HEK293T (cell line): ENCODE data around the gene ANKRD13B.

Experiments used
- CTCF ChIA-PET: fragments of 350-600 bp; formaldehyde crosslinking; extraction: SDS; loops from one replicate; lab custom pipeline; 2021; ENCODE audit warnings: antibody characterized with exemption, inconsistent platforms; lab: Yijun Ruan, JAX
- POLR2A ChIA-PET: fragments of 350-600 bp; formaldehyde crosslinking; extraction: SDS; loops from one replicate; lab custom pipeline; 2020; ENCODE audit warnings: antibody characterized with exemption, inconsistent platforms; lab: Yijun Ruan, JAX
- DNase-seq: peaks from one replicate; pipeline ENCODE4 v3.0.0; 2012; ENCODE audit warnings: mixed read lengths; ENCODE audit errors: extremely low spot score
- ARNT ChIP-seq: fragments of 450-650 bp; IDR thresholded peaks from 2 replicates; pipeline ENCODE4 v1.6.1; 2017; ENCODE audit warnings: mild to moderate bottlenecking
- BHLHE40 ChIP-seq: fragments of 450-650 bp; IDR thresholded peaks from 2 replicates; pipeline ENCODE4 v1.6.1; 2016; ENCODE audit warnings: mild to moderate bottlenecking, moderate library complexity, borderline replicate concordance
- CTBP1 ChIP-seq: fragments of 450-650 bp; IDR thresholded peaks from 2 replicates; pipeline ENCODE4 v1.6.1; 2016; ENCODE audit warnings: borderline replicate concordance
- ELF4 ChIP-seq: fragments of 450-650 bp; IDR thresholded peaks from 2 replicates; pipeline ENCODE4 v1.6.1; 2017; ENCODE audit warnings: antibody characterized with exemption
- FOXA1 ChIP-seq: fragments of 450-650 bp; IDR thresholded peaks from 2 replicates; pipeline ENCODE4 v1.6.1; 2016; ENCODE audit warnings: mild to moderate bottlenecking
- FOXK2 ChIP-seq: fragments of 450-650 bp; IDR thresholded peaks from 2 replicates; pipeline ENCODE4 v1.6.1; 2016; ENCODE audit warnings: mild to moderate bottlenecking
- FOXM1 ChIP-seq: fragments of 450-650 bp; IDR thresholded peaks from 2 replicates; pipeline ENCODE4 v1.6.1; 2017; ENCODE audit warnings: mild to moderate bottlenecking, borderline replicate concordance
- HDGF ChIP-seq: fragments of 450-650 bp; IDR thresholded peaks from 2 replicates; pipeline ENCODE4 v1.6.1; 2017; ENCODE audit warnings: antibody characterized with exemption, borderline replicate concordance
- L3MBTL2 ChIP-seq: fragments of 450-650 bp; conservative IDR thresholded peaks from 2 replicates; pipeline ENCODE4 v1.6.1; 2016; ENCODE audit warnings: mild to moderate bottlenecking
- LEF1 ChIP-seq: fragments of 450-650 bp; IDR thresholded peaks from 2 replicates; pipeline ENCODE4 v1.6.1; 2017; ENCODE audit warnings: mild to moderate bottlenecking, borderline replicate concordance
- NFRKB ChIP-seq: fragments of 450-650 bp; IDR thresholded peaks from 2 replicates; pipeline ENCODE4 v1.6.1; 2016; ENCODE audit warnings: mild to moderate bottlenecking, moderate library complexity
- PKNOX1 ChIP-seq: fragments of 450-650 bp; IDR thresholded peaks from 2 replicates; pipeline ENCODE4 v1.6.1; 2016
- SP1 ChIP-seq: fragments of 450-650 bp; IDR thresholded peaks from 2 replicates; pipeline ENCODE4 v1.6.1; 2017
- SUZ12 ChIP-seq: fragments of 450-650 bp; IDR thresholded peaks from 2 replicates; pipeline ENCODE4 v1.6.1; 2016; ENCODE audit warnings: mild to moderate bottlenecking
- TARDBP ChIP-seq: fragments of 450-650 bp; IDR thresholded peaks from 2 replicates; pipeline ENCODE4 v1.6.1; 2016
- ZNF384 ChIP-seq: fragments of 450-650 bp; IDR thresholded peaks from 2 replicates; pipeline ENCODE4 v1.6.1; 2016

ANKRD13B gene

GRCh38 chr17:29575511-29576213, 17.3 kb upstream of the ANKRD13B start:
- POLR2A ChIA-PET, result interaction anchor here (0.8 to 1.5 kb wide), 2 partner anchors 15 to 505 kb away, joined by 3 to 6 read pairs; no protein-coding TSS in a partner anchor
- TF ChIP-seq CTBP1 (no peak), ELF4 (no peak), ARNT (no peak), LEF1 (no peak), ZNF384 (no peak)
- no peak for DNase-seq
- CTCF ChIA-PET, result interaction anchor here (0.5 to 1.9 kb wide), 3 partner anchors 9 to 15 kb away, joined by 4 to 5 read pairs (median 5); partner anchors contain the start of gene ABHD15

- POLR2A ChIA-PET, result interaction anchor here (1.2 to 1.5 kb wide), 2 partner anchors 15 to 16 kb away, joined by 3 to 6 read pairs; partner anchors contain the start of gene ANKRD13B
- no peak for TF ChIP-seq ELF4
- no peak for TF ChIP-seq NFRKB
- TF ChIP-seq FOXM1, result no peak
- TF ChIP-seq TARDBP, result no peak
- no peak for TF ChIP-seq FOXK2
- no peak for TF ChIP-seq HDGF
- TF ChIP-seq ZNF384, result no peak
- no peak for TF ChIP-seq LEF1
- no peak for TF ChIP-seq SUZ12
- no peak for TF ChIP-seq SP1
- no peak for TF ChIP-seq FOXA1
- no peak for TF ChIP-seq CTBP1
- no peak for TF ChIP-seq BHLHE40
- TF ChIP-seq ARNT, result no peak
- no peak for TF ChIP-seq L3MBTL2
- no peak for TF ChIP-seq PKNOX1
- DNase-seq, result no peak
- CTCF ChIA-PET, result interaction anchor here (0.6 to 1.9 kb wide), 4 partner anchors 10 to 505 kb away, joined by 3 to 5 read pairs (median 4); partner anchors contain the start of gene ABHD15
These were observed 16.5 kb upstream of the ANKRD13B start for GRCh38 chr17:29576214-29577000.

- TF ChIP-seq NFRKB (no peak), ARNT (no peak), FOXM1 (no peak), PKNOX1 (no peak), BHLHE40 (no peak), FOXA1 (no peak), ELF4 (no peak), HDGF (no peak), TARDBP (no peak), ZNF384 (no peak), FOXK2 (no peak), L3MBTL2 (no peak), SUZ12 (no peak), CTBP1 (no peak)
- ChIA-PET CTCF (interaction anchor here (0.6 to 1.9 kb wide), 5 partner anchors 11 to 505 kb away, joined by 3 to 5 read pairs (median 5); partner anchors contain the start of gene ABHD15), POLR2A (interaction anchor here (1.2 to 1.5 kb wide), 2 partner anchors 14 to 15 kb away, joined by 3 to 6 read pairs; partner anchors contain the start of gene ANKRD13B)
- no peak for DNase-seq
These were observed 15.9 kb upstream of the ANKRD13B start for GRCh38 chr17:29577001-29577370.

- ChIA-PET POLR2A (interaction anchor here (1.2 to 1.5 kb wide), 2 partner anchors 13 to 15 kb away, joined by 3 to 6 read pairs; partner anchors contain the start of gene ANKRD13B), CTCF (interaction anchor here (0.6 to 1.9 kb wide), 4 partner anchors 11 to 504 kb away, joined by 3 to 5 read pairs (median 5); partner anchors contain the start of gene ABHD15)
- DNase-seq, result no peak
- TF ChIP-seq PKNOX1, result no peak
- TF ChIP-seq SP1, result no peak
- TF ChIP-seq CTBP1, result no peak
These were observed 15.3 kb upstream of the ANKRD13B start for GRCh38 chr17:29577385-29578211.

GRCh38 chr17:29578626-29579485, 14.1 kb upstream of the ANKRD13B start:
- DNase-seq, result no peak
- ChIA-PET CTCF (interaction anchor here (1.1 to 4.1 kb wide), 2 partner anchors 13 to 353 kb away, joined by 3 to 26 read pairs; partner anchors contain the start of gene ANKRD13B), POLR2A (interaction anchor here (2.0 kb wide), 1 partner anchor 9 kb away, joined by 4 read pairs; no protein-coding TSS in a partner anchor)
- no peak for TF ChIP-seq FOXA1
